Chondrocyte (in vitro differentiated cells): ENCODE results near the gene PRR5L. TPM values are rescaled to one million over a fixed set of nuclear protein-coding genes. Genes with fewer than 3 reads are reported as not detected.
A peak's percentile ranks its signal among the peaks of the same experiment; 100 is the strongest.

ENCODE experiments used
- DNase-seq: peaks from one replicate; pipeline ENCODE4 v3.0.0; 2021; ENCODE audit warnings: mixed read lengths, low spot score
- H3K27ac Mint-ChIP-seq: one replicate; pipeline ENCODE4 v1.8.0; 2021; ENCODE audit warnings: mild to moderate bottlenecking, moderate library complexity, mixed read lengths; ENCODE audit not compliant: unreplicated experiment
- H3K27me3 Mint-ChIP-seq: 2 replicates; pipeline ENCODE4 v1.8.0; 2021; ENCODE audit warnings: low read depth, mixed read lengths
- H3K36me3 Mint-ChIP-seq: 2 replicates; pipeline ENCODE4 v1.8.0; 2021; ENCODE audit warnings: low read depth, mixed read lengths
- H3K4me1 Mint-ChIP-seq: 2 replicates; pipeline ENCODE4 v1.8.0; 2021; ENCODE audit warnings: low read depth, mild to moderate bottlenecking, mixed read lengths
- H3K4me3 Mint-ChIP-seq: one replicate; pipeline ENCODE4 v1.8.0; 2021; ENCODE audit warnings: mild to moderate bottlenecking, moderate library complexity, mixed read lengths; ENCODE audit not compliant: unreplicated experiment
- H3K9me3 Mint-ChIP-seq: 2 replicates; pipeline ENCODE4 v1.8.0; 2021; ENCODE audit warnings: low read depth, mixed read lengths
- CTCF ChIP-seq: fragments of 200-600 bp; sonication (generic); IDR thresholded peaks from 2 replicates; pipeline ENCODE4 v1.5.0; 2021; ENCODE audit warnings: antibody characterized with exemption, mild to moderate bottlenecking, moderate library complexity
- total RNA-seq: library from RNA; stranded (reverse); gene quantifications from 3 replicates; pipeline ENCODE4 v1.2.1, GENCODE V29; 2021

The PRR5L gene
- total RNA-seq, 1 donor from 2014 or later, result 50.7 TPM

GRCh38 chr11:36446135-36446534 lies 150.0 kb downstream of the PRR5L start:
- Mint-ChIP-seq H3K9me3 (no peaks in the 10 kb centered on the region), H3K4me3 (no peak overlapping the region), H3K27ac (no peak overlapping the region), H3K36me3 (peaks cover 53% of the 10 kb centered on the region), H3K4me1 (peaks cover 47% of the 10 kb centered on the region), H3K27me3 (no peaks in the 10 kb centered on the region)
- DNase-seq, result no peak
- no peak for TF ChIP-seq CTCF

- DNase-seq, result no peak
- Mint-ChIP-seq H3K9me3 (no peaks in the 10 kb centered on the region), H3K4me3 (no peak overlapping the region), H3K27me3 (no peaks in the 10 kb centered on the region), H3K4me1 (peaks cover 59% of the 10 kb centered on the region), H3K27ac (no peak overlapping the region), H3K36me3 (peaks cover 60% of the 10 kb centered on the region)
- TF ChIP-seq CTCF, result no peak
These were observed 151.4 kb downstream of the PRR5L start for GRCh38 chr11:36447514-36447913.

- Mint-ChIP-seq H3K27ac (no peak overlapping the region), H3K4me3 (no peak overlapping the region), H3K9me3 (no peaks in the 10 kb centered on the region), H3K4me1 (peaks cover 63% of the 10 kb centered on the region), H3K36me3 (peaks cover 59% of the 10 kb centered on the region), H3K27me3 (no peaks in the 10 kb centered on the region)
- DNase-seq, result no peak
- TF ChIP-seq CTCF, result no peak
These were observed 151.9 kb downstream of the PRR5L start for GRCh38 chr11:36447947-36448346.

DNA sequence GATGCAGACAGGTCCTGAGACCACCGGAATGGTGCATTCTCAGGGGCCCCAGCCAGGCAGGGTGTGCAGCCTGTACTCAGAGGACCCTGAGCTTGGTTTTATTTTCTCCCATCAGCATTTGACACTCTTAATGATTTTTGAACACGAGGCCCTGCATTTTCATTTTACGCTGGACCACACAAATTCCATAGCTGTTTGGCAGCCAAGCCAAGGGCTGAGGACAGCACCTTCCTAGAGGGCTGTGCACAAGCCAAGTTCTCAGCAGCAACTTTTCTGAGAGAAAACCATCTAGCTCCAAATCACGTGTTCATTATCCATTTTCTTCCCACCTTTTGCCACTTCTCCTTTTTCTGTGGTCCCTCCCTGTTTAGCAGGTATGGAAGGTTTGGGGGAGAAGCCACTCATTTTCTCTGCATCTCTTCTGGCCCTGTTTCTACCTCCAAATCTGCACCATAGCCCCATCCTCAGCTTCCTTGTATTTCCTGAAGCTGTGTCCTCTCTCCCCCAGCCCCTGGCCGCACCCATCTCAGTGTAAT lies 153.5 kb downstream of the PRR5L start:
- H3K36me3 Mint-ChIP-seq, result peaks cover 54% of the 10 kb centered on the region
- no peaks in the 10 kb centered on the region for H3K9me3 Mint-ChIP-seq
- no peak for TF ChIP-seq CTCF
- H3K4me1 Mint-ChIP-seq, result peaks cover 80% of the 10 kb centered on the region
- no peaks in the 10 kb centered on the region for H3K27me3 Mint-ChIP-seq
- no peak for DNase-seq
- H3K4me3 Mint-ChIP-seq, result no peak overlapping the region
- H3K27ac Mint-ChIP-seq, result peak overlapping the region; percentile 37

GRCh38 chr11:36450110-36450572 lies 154.1 kb downstream of the PRR5L start:
- Mint-ChIP-seq H3K36me3 (peaks cover 55% of the 10 kb centered on the region), H3K27ac (peak overlapping the region; percentile 37), H3K27me3 (no peaks in the 10 kb centered on the region), H3K9me3 (no peaks in the 10 kb centered on the region), H3K4me3 (no peak overlapping the region), H3K4me1 (peaks cover 85% of the 10 kb centered on the region)
- no peak for TF ChIP-seq CTCF
- DNase-seq, result no peak
